Endothelial cell of hepatic sinusoid (primary cell): ENCODE measurements around the gene RGS11.
"Not testable (repeated sequence)": the region's sequence is repeated elsewhere in the genome, so short reads cannot be mapped to it uniquely, and the experiment has no call there.

Source experiments
- in situ Hi-C: cut with HindIII; loops from 2 replicates; pipeline ENCODE4 v1.10.0; 2017; ENCODE audit warnings: low sequenced_read_pairs

RGS11 gene

DNA sequence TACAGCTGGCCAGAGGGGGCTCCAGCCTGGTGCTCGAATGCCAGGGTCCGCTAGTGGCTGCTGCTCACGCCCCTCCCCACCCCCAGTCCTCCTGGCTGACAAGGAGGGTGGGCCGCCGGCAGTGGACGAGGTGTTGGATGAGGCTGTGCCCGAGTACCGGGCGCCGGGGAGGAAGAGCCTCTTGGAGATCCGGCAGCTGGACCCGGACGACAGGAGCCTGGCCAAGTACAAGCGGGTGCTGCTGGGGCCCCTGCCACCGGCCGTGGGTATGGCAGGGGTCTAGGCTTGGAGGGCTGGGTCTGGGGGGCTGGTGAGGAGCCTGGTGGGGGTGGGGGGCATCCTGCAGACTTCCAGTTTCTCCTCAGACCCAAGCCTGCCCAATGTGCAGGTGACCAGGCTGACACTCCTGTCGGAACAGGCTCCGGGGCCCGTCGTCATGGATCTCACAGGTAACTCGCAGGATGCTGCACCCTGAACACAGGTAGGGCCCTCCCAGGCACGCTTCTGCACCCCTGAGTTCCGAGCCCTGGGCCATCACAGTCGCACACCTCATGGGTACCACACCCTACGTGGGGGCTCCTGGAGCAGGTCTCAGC lies 6.0 kb upstream of the RGS11 start:
- in situ Hi-C loops, result no loop called here

DNA sequence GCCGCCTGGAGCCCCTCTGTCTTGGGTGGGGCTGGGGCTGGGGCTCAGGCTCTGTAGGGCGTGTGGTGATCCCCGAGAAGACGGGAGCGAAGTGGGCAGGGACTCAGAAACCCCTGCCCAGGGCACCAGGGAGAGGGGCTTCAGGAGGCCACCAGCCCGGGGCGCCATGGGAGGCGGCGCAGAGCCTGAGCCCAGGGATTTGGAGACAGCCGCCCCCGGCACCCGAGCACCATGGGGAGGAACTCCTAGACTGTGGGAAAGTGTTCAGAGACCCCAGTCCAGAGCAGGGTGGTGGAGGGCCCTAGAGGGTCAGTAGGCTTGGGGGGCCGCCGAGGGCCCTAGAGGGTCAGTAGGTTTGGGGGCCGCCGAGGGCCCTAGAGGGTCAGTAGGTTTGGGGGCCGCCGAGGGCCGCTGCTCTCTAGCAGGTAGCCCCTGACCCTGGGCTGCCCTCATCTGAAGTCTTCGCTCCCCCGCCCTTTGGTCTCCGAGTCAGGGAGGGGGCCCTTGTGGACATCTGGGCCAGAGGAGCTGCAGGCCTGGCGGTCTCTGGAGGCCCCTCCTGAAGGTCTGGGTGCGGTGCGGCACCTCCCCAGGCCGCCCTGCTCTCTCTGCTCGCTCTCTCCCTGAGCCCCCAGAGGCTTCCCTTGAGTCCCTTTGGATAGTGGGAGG lies 5.4 kb upstream of the RGS11 start:
- in situ Hi-C loops, result no loop called here

DNA sequence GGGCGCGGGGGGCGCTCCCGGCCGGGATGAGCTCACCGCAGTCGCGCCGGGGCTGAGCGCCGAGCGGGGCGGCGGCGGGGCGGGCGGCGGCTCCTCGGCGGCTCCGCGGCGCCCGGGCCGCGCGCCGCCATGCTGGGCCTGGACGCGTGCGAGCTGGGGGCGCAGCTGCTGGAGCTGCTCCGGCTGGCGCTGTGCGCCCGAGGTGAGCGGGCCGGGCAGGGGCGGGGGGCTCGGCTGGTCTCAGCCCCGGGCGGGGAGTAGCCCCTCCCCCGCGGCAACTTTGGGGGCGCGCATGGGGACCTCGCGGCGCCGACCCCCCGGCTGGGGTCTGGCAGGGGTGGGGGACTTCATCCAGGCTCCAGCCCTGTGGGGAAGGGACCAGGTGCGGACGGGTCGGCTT lies 4.8 kb upstream of the RGS11 start, which contains the start of gene ARHGDIG:
Gene ARHGDIG (plus strand): TSS at position 40 of the 400 bp plus-strand sequence. CDS start 90 bp downstream, at position 130.
- in situ Hi-C loops, result no loop called here

DNA sequence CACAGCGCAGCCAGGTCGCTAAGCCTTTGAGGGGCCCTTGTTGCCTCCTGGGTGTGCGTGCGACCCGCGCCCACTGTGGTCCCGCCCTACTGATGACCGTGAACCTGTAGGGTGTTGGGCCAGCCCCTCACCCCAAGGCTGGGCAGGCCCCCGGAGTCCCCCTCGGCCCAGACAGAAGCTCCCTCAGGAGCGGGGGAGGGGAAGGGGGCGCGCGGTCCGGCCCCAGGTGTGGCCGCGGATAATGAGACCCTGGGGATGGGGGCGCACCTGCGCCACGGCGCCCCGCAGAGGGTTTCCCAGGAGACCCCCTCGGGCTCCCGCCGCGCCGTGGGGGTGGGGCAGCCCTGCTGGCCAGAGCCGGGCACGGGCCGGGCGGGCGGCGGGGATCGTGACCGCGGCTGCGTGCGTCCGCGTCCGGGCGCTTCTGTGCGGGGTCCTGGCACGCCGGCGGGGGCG lies 4.3 kb upstream of the RGS11 start:
- in situ Hi-C loops, result no loop called here

DNA sequence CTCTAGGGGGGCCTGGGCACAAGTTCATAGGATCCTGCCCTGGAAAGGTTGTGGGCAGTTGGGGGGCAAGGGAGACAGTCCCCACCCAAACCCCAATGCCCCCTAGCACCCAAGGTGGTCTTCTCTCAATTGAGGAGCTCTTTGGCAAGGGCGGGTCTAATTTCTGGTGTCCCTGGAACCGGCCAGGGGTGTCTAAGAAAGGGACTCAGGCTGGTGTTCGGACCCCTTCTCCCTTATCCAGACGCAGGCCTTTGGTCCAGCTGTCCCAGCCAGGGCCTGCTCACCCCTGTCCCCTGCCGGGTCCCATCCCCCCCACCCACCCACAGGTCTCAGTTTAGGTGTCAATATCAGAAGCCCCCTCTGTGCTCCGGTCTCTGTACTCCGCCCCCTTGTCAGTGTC lies 3.8 kb upstream of the RGS11 start:
- in situ Hi-C loops, result no loop called here

DNA sequence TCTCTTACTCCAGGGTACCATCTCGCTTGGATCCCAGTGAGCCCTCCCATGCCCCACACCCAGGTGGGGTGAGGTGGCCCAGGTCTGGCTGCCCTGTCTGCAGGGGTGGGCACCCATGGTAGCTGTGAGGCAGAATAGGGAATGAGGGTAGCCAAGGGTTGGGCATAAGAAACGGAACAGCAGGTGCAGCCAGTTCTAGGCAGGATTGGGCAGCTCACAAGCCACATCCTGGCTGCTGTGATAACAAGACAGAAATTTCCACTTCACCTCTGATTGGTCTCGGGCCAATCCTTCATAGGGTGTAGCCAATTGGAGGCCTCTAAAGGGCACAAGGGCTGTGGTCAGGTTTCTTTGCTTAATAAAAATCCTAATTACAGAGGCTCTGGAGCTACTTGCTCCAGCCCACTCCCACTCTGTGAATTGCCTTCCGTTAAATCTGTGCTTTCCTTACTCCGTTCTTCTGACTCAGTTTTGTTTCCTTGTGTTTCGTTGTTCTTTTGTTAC lies 3.2 kb upstream of the RGS11 start:
- in situ Hi-C loops, result no loop called here

DNA sequence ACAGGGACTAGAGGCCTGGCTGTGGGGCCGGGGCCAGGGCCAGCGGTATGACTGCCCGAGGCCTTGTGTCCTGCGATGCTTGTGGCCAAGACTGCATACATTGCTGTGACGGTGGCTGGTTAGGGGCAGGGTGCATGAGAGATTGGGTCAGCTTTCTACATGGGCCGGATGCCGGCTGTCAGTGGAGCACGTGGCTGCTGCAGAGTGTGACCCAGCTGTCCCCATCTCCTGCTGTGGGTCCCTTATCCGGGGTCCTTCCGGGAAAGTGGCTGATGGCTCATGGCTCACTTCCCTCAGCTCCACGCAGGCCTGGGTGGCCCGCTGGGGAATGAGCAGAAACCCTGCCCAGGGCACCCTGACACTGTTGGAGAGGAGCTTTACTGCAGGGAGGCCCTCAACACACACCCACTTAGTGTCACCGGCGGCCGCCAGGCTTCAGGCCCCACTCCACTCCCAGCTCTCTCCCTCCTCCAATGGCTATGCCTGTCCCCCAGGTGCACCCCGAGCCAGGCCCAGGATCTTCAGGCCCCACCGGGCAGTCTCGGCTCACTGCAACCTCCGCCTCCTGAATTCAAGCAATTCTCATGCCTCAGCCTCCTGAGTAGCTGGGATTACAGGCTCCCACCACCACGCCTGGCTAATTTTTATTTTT lies 808 bp upstream of the RGS11 start:
- in situ Hi-C loops, result no loop called here

DNA sequence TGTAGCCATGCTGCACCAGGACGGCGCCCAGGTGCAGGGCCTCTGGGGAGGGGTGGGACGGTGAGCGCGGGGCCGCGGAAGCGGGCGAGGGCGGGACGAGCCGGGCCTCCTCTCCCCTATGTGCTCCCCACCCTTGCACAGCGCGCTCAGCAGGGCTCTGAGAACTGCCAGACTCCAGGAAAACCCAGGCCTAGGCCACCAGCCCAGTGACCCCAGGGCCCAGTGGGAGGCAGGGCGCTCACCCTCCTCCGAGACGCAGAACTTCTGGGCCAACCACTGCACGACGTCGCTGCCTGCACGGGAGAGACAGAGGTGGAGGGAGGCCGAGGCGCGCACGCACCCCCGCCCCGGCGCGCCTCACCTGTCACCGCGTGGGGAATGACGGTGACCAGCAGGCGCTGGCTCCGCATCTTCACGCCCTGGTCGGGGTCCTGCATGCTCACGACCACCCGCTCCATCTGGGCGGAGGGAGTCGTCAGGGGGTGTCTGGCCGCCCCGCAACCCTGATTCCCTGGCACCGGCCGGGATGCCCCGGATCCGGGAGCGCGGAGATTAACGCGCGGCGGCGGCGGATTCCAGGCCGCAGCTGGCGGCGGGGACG lies 603 bp downstream of the RGS11 start:
- in situ Hi-C loops, result no loop called here

DNA sequence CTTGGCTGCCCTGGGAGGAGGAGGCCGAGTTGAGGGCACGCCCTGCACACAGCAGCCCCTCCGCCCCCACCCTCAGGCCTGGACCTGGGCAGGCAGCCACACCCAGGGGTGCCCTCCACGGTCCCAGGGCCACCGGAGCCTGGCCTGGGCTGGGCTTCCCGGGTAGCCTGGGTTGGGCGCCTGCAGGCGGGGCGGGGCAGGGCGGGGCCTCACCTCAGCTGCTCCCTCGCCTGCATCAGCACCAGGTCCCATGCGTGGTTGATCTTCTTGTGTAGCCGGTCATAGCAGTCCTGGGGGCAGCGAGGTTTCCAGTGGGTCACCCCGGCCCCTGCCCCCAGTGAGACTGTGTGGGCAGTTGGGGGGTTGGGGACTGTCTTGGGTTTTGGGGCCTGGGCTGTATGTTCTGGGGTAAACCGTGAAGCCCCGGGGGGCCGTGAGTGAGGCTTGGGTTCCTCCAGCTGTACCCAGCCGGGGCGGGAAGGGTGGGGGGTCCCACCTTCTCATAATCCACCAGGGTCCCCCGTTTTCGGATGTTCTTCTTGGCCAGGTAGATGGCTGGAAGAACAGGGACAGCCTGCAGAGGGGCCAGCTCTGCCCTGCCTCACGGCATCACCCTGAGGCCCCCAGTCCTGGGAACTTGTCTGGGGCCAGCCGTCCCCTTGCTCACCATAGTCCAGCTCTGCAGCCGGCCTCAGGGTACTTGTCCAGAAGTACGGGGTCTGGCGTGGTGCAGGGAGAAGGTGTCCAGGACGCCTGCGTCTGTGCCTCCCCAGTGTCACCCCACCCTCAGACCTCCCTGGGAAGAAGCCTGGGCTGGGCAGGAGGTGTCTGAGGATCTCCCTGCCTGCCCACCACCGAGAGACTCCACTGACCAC lies 2.0 kb downstream of the RGS11 start:
- in situ Hi-C loops, result no loop called here

DNA sequence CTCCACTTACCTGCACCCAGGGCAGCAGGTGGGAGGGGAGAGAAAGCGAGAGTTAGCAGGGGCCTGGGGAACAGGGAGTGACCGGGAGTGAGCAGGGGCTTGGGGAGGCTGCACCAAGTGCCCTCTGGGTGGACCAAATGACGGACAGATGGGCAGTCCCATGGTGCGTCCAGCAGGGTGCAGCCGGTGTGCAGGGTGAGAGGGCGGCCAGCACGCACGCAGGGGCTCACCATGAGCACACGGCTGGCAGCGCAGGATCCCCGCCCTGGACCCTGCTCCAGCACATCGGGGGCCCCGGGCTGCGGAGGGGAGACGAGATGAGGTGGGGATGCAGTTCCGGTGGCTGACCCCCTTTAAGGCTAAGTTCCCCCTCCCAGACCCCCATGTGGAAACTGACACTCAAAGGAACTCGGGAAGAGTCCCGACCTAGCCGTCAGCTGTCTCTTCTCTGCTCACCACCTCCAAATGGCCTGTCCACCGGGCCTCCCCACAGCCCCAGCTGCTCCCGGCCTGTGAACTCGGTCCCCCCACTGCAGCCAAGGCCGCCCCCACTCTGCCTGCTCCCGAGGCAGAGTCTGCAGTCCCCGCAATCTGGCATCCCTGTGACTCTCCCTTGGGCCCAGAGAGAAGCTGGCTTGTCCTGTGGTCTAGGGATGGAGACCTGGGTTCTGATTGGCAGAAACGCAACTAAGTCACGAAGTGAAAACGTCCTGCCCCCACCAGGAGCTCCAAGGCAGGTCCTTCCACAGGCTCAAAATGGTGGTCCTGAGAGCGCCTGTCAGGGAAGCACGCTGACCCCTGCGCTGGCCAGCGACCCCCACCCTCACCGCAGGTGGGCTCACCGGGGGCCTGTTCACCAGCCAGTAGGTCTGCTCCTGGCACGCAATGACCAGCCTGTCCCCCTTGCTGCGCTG lies 2.9 kb downstream of the RGS11 start:
- in situ Hi-C loops, result no loop called here

DNA sequence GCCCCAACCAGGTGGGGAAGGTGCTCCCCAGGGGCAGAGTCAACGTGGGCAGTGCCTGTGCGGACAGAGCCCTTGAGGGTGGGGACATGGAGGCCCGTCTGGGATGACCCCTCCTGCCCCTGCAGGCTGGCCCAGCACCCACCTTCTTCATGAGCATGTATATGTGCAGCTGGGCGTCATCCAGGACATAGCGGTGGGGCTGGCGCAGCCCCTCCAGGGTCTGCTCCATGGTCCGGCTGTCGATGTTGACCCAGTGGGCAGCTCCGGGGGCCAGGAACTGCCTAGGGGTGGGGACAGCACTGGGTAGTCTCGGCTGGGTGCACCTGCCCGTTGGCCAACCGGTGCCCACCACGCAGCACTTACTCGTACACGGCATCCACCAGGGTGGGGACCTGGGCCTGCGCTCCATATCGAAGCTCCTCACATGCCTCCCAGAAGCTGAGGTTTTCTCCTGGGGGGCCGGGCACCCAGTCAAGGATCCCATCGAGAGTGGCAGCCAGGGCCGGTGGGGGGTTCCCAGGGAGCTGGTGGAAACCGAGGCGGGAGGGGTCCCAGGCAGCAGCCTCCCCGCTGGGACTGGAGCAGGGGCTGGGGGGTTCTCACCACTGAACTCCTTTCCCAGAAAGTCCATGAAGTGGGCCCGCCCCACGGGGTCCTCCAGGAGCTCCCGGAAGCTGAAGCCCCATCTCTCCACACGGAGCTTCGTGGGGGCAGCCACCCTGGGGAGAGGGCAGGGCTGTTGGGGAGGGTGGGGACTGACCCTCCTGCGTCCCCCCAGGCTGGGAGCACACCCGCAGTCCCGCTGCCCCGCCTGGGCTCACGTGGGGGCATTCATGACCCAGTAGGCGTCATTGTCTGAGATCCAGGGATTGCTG lies 5.1 kb downstream of the RGS11 start:
- in situ Hi-C loops, result no loop called here

DNA sequence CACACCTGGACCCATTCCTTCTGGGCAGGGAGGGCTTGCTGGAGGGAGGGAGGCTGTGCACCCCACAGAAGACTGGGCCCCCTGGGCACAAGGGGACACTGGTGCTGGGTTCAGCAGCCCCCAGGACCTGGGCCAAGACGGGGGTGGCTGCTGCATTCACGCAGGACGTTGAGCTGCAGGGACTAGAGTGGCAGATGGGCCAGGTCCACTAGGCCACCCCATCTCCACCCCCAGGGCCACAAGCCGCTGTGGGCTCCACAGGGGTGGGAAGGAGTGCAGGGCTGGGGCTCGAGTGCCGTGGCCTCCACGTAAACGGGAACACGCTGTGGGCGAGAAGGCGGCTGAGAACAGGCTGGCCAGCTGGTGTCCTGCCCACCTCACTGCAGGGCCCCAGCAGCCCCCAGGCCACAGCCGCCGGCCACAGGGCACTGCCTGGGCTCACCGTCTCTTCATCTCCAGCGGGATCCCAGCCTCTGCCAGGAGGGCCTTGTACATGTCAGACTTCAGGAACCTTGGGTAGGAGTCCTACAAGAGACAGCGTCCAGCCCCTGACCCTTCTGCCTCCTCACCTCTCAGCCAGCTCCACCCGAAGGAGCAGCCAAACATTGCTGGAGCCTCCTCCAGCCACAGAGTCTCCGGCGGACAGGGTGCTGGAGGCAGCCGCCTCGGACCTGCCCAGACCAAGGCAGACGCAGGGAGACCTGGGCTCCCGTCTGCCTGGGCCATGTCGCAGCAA lies 6.5 kb downstream of the RGS11 start:
- in situ Hi-C loops, result no loop called here

DNA sequence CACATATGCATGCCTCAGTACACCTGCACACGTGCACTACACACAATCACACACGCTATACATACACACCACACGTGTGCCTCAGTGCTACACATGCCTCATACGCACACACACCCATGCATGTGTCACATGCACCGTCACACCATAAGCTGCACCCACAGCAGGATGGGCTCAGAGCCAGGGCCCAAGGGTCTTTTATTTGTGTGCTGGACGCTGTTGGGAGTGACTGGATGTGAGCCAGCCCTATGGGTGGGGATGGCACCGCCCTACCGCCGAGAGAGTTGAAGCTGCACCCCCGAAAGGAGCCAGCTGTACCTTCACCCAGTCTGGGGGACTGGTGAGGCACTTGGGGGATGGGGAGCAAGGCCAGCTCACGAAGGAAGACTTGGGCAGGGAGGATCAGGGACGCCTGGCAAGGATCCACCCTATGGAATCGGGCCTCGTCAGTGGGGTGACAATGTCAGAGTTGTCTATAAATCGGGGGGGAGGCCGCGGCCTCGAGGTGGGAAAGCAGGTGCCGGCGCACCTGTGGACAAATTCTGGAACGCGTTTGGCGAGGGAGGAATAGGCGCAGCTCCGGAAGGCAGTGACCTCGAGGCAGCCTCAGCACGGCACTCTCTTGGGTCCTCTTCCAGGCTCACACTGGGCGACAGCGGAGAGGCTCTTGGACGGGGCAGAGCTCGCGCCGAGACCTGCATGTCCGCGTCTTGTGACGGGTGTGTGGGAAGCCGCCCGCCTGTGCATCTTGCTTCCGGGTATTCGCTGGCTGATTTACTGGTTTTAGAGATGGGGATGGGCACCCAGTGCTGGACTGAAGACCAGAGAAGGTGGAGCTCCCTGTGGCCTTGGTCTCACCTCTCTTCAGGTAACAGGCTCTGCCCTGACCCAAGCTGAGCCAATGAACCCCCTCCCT lies 7.3 kb downstream of the RGS11 start:
- in situ Hi-C loops, result no loop called here

DNA sequence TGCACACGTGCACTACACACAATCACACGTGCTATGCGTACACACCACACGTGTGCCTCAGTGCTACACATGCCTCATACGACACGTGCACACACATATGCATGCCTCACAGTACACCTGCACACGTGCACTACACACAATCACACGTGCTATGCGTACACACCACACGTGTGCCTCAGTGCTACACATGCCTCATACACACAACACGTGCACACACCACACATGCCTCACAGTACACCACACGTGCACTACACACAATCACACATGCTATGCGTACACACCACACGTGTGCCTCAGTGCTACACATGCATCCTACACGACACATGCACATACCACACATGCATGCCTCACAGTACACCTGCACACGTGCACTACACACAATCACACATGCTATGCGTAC lies 8.2 kb downstream of the RGS11 start:
- in situ Hi-C loops, result not testable (repeated sequence)

DNA sequence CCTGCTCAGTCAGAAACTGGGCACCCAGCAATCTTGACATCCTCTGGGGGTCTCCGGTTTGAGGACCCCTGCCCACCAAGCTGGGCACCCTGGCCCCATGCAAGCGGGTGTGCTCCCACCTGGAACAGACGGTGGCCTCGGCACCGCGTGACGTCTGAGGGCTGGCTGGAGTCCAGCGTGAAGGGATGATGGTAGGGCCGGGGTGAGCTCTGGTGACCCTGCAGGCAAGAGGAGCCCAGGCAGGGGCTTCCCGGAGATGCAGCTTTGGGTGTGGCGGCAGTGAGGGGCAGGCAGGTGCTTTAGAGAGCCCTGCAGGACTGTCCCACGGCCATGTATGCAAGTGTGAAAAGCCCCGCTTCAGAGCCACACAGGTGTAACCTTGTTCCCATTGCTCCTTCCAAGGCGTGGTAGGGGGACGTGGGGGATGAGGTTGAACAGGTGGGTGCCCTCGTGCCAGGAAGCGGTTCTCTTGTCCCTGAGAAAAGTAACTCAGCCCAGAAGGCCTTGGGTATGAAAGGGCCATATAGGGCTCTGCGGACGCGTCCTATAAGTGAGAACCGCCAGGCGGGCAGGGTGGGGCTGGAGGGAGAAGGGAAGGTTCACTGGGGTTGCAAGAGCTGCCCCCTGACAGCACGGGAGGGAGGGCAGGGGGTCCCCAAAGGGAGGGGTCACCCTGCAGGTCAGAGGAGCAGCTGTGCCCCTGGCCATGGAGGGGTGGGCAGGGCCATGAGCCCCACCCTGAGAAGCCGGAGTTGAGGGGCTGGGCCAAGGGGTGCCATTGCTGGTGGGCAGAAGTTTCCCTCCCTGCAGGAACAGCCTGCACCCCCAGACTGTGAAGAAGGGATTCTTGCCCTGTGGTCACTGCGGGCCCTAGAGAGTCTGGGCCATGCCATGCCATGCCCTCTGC lies 9.2 kb downstream of the RGS11 start:
- in situ Hi-C loops, result no loop called here

DNA sequence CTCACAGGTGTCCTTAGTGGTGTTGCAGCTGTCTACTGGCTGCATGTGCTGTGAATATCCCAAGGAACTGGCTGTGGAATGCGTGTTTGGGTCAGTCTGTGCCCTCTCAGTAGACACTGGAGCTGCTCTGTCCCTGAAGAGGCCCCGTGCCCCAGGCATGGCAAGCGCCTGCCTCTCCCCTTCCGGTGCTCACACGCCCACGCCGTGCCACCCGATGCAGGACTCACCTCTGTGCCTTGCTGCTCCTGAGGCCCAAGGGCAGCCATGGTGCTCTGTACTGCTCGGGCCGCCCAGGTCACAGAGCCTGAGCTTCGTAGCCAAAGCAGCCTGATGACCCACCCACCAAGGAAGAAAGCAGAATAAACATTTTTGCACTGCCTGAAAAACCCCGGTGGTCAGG lies 10.0 kb downstream of the RGS11 start:
- in situ Hi-C loops, result no loop called here
